IPS-18a (cell line): ENCODE data around the gene EXOC6.

Source experiments
- H3K27ac ChIP-seq: one replicate; pipeline ENCODE4 v1.5.1; 2013; ENCODE audit warnings: low read length
- H3K27me3 ChIP-seq: one replicate; pipeline ENCODE4 v1.6.1; 2013; ENCODE audit warnings: mild to moderate bottlenecking, low read length; ENCODE audit not compliant: control insufficient read depth, insufficient read depth
- H3K36me3 ChIP-seq: one replicate; pipeline ENCODE4 v1.6.1; 2013; ENCODE audit warnings: low read depth, low read length; ENCODE audit not compliant: control insufficient read depth
- H3K4me1 ChIP-seq: one replicate; pipeline ENCODE4 v1.6.1; 2013; ENCODE audit warnings: low read depth, low read length; ENCODE audit not compliant: control insufficient read depth
- H3K4me3 ChIP-seq: one replicate; pipeline ENCODE4 v1.5.1; 2013; ENCODE audit warnings: low read length
- H3K9ac ChIP-seq: one replicate; pipeline ENCODE4 v1.6.1; 2013; ENCODE audit warnings: mild to moderate bottlenecking, low read length, moderate library complexity
- H3K9me3 ChIP-seq: one replicate; pipeline ENCODE4 v1.6.1; 2013; ENCODE audit warnings: low read depth, low read length; ENCODE audit not compliant: control insufficient read depth

The EXOC6 gene

GRCh38 chr10:93077860-93078337 is 229.6 kb downstream of the EXOC6 start:
- H3K4me3 ChIP-seq, result no peak overlapping the region
- H3K27ac ChIP-seq, result no peak overlapping the region
- H3K9me3 ChIP-seq, result no peaks in the 10 kb centered on the region
- no peaks in the 10 kb centered on the region for H3K36me3 ChIP-seq
- peaks cover 63% of the 10 kb centered on the region for H3K27me3 ChIP-seq
- peaks cover 3% of the 10 kb centered on the region for H3K4me1 ChIP-seq
- no peak overlapping the region for H3K9ac ChIP-seq

- Histone ChIP-seq H3K4me1 (peaks cover 3% of the 10 kb centered on the region), H3K27ac (no peak overlapping the region), H3K4me3 (no peak overlapping the region), H3K36me3 (no peaks in the 10 kb centered on the region), H3K27me3 (peaks cover 44% of the 10 kb centered on the region), H3K9ac (no peak overlapping the region), H3K9me3 (no peaks in the 10 kb centered on the region)
Observed at GRCh38 chr10:93079663-93080349, 231.5 kb downstream of the EXOC6 start.

- no peaks in the 10 kb centered on the region for H3K36me3 ChIP-seq
- H3K4me3 ChIP-seq, result no peak overlapping the region
- no peak overlapping the region for H3K27ac ChIP-seq
- H3K4me1 ChIP-seq, result peaks cover 3% of the 10 kb centered on the region
- peaks cover 37% of the 10 kb centered on the region for H3K27me3 ChIP-seq
- H3K9me3 ChIP-seq, result no peaks in the 10 kb centered on the region
- no peak overlapping the region for H3K9ac ChIP-seq
Observed at GRCh38 chr10:93080350-93081046, 232.2 kb downstream of the EXOC6 start.

- no peaks in the 10 kb centered on the region for H3K36me3 ChIP-seq
- H3K27me3 ChIP-seq, result peaks cover 29% of the 10 kb centered on the region
- no peak overlapping the region for H3K9ac ChIP-seq
- H3K9me3 ChIP-seq, result no peaks in the 10 kb centered on the region
- H3K27ac ChIP-seq, result no peak overlapping the region
- H3K4me3 ChIP-seq, result no peak overlapping the region
- H3K4me1 ChIP-seq, result peaks cover 3% of the 10 kb centered on the region
Observed at GRCh38 chr10:93081318-93081717, 233.0 kb downstream of the EXOC6 start.

- Histone ChIP-seq H3K4me1 (no peaks in the 10 kb centered on the region), H3K27me3 (peaks cover 23% of the 10 kb centered on the region), H3K4me3 (no peak overlapping the region), H3K36me3 (no peaks in the 10 kb centered on the region), H3K27ac (no peak overlapping the region), H3K9ac (no peak overlapping the region), H3K9me3 (no peaks in the 10 kb centered on the region)
Observed at GRCh38 chr10:93081834-93082233, 233.5 kb downstream of the EXOC6 start.

- Histone ChIP-seq H3K9me3 (no peaks in the 10 kb centered on the region), H3K4me1 (peaks cover 12% of the 10 kb centered on the region), H3K27me3 (peaks cover 9% of the 10 kb centered on the region), H3K27ac (no peak overlapping the region), H3K4me3 (no peak overlapping the region), H3K36me3 (no peaks in the 10 kb centered on the region), H3K9ac (no peak overlapping the region)
Observed at GRCh38 chr10:93083743-93084539, 235.6 kb downstream of the EXOC6 start.

- H3K36me3 ChIP-seq, result no peaks in the 10 kb centered on the region
- no peak overlapping the region for H3K27ac ChIP-seq
- no peak overlapping the region for H3K9ac ChIP-seq
- no peaks in the 10 kb centered on the region for H3K9me3 ChIP-seq
- H3K4me3 ChIP-seq, result no peak overlapping the region
- peaks cover 12% of the 10 kb centered on the region for H3K4me1 ChIP-seq
- peaks cover 5% of the 10 kb centered on the region for H3K27me3 ChIP-seq
Observed at GRCh38 chr10:93085272-93085859, 237.0 kb downstream of the EXOC6 start.

- H3K4me3 ChIP-seq, result no peak overlapping the region
- no peaks in the 10 kb centered on the region for H3K36me3 ChIP-seq
- H3K4me1 ChIP-seq, result peaks cover 12% of the 10 kb centered on the region
- H3K27ac ChIP-seq, result no peak overlapping the region
- peaks cover under 1% of the 10 kb centered on the region for H3K27me3 ChIP-seq
- H3K9ac ChIP-seq, result no peak overlapping the region
- no peaks in the 10 kb centered on the region for H3K9me3 ChIP-seq
Observed at GRCh38 chr10:93086289-93086688, 238.0 kb downstream of the EXOC6 start.

- H3K9ac ChIP-seq, result no peak overlapping the region
- no peak overlapping the region for H3K27ac ChIP-seq
- H3K27me3 ChIP-seq, result no peaks in the 10 kb centered on the region
- H3K9me3 ChIP-seq, result no peaks in the 10 kb centered on the region
- H3K4me3 ChIP-seq, result no peak overlapping the region
- no peaks in the 10 kb centered on the region for H3K36me3 ChIP-seq
- H3K4me1 ChIP-seq, result peaks cover 12% of the 10 kb centered on the region
Observed at GRCh38 chr10:93087846-93088245, 239.5 kb downstream of the EXOC6 start.

GRCh38 chr10:93088466-93088865 is 240.1 kb downstream of the EXOC6 start:
- Histone ChIP-seq H3K27me3 (no peaks in the 10 kb centered on the region), H3K4me1 (peaks cover 12% of the 10 kb centered on the region), H3K9me3 (no peaks in the 10 kb centered on the region), H3K36me3 (no peaks in the 10 kb centered on the region), H3K9ac (no peak overlapping the region), H3K27ac (no peak overlapping the region), H3K4me3 (no peak overlapping the region)

- Histone ChIP-seq H3K9me3 (no peaks in the 10 kb centered on the region), H3K36me3 (no peaks in the 10 kb centered on the region), H3K9ac (no peak overlapping the region), H3K27ac (no peak overlapping the region), H3K4me3 (no peak overlapping the region), H3K27me3 (no peaks in the 10 kb centered on the region), H3K4me1 (peaks cover 12% of the 10 kb centered on the region)
Observed at GRCh38 chr10:93090619-93091018, 242.3 kb downstream of the EXOC6 start.
